ENCODE results near the gene ANAPC13. TPM values are rescaled to one million over a fixed set of nuclear protein-coding genes. Genes with fewer than 3 reads are reported as not detected.

Gene ANAPC13
- total RNA-seq, 1 donor from 2014 or later, result 53.0 TPM

GRCh38 chr3:134457376-134458074 lies 28.3 kb downstream of the ANAPC13 start:
- DNase-seq (ENCODE audit: low read depth in 2 of 2), result no peak

- DNase-seq (ENCODE audit: low read depth in 2 of 2), result peak in 1 of 2 donors; percentile 36
Observed at GRCh38 chr3:134453631-134454030, 32.2 kb downstream of the ANAPC13 start.

GRCh38 chr3:134449951-134450350 lies 35.8 kb downstream of the ANAPC13 start:
- no peak for DNase-seq (ENCODE audit: low read depth in 2 of 2)

DNA sequence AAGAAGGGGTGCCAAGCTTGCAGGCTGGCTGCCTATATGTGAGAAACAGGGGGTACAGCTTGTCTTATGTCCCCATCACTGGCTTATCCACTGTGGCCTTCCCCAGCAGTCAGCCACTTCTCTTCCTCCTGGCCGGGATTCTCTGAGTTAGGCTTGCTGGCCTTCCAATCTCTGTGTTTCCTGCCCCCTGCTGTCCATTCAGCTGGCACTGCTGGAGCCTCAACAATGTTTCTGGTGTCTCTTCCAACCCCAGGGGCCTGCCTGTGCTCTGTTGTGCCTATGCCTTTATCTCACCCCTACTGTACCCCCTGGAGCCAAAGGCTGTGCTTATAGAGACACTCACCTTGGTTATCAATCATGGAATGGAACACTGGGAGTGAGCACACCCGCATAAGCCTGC lies 36.5 kb downstream of the ANAPC13 start:
- peak; percentile 56 to 78 for DNase-seq (ENCODE audit: low read depth in 2 of 2)

- DNase-seq (ENCODE audit: low read depth in 2 of 2), result no peak
Observed at GRCh38 chr3:134448664-134449063, 37.1 kb downstream of the ANAPC13 start.

- DNase-seq (ENCODE audit: low read depth in 2 of 2), result no peak
Observed at GRCh38 chr3:134447351-134447750, 38.4 kb downstream of the ANAPC13 start.

GRCh38 chr3:134446800-134447199 lies 39.0 kb downstream of the ANAPC13 start:
- DNase-seq (ENCODE audit: low read depth in 2 of 2), result peak in 1 of 2 donors; percentile 55

DNA sequence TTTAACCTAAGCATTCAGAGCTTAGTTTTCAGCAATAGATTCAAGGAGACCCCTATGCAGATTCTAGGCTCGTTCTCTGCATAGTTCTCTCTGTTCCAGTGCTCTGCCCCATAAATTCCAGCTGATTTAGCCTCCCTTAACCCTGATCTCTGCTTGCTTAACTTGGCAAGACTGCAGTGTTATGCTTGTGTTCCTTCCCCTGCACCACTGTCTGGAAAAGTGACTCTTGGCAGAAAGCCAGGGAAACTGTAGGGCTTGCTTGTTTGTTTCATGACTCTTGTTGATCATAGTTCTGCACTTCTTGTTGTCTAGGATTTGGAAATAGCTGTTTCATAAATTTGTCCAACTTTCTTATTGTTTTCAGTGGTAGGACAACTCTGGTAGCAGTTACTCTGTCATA lies 40.1 kb downstream of the ANAPC13 start:
- peak; percentile 71 to 84 for DNase-seq (ENCODE audit: low read depth in 2 of 2)

GRCh38 chr3:134445095-134445494 lies 40.7 kb downstream of the ANAPC13 start:
- no peak for DNase-seq (ENCODE audit: low read depth in 2 of 2)

GRCh38 chr3:134441821-134442220 lies 44.0 kb downstream of the ANAPC13 start:
- DNase-seq (ENCODE audit: low read depth in 2 of 2), result no peak

- no peak for DNase-seq (ENCODE audit: low read depth in 2 of 2)
Observed at GRCh38 chr3:134441321-134441720, 44.5 kb downstream of the ANAPC13 start.

DNA sequence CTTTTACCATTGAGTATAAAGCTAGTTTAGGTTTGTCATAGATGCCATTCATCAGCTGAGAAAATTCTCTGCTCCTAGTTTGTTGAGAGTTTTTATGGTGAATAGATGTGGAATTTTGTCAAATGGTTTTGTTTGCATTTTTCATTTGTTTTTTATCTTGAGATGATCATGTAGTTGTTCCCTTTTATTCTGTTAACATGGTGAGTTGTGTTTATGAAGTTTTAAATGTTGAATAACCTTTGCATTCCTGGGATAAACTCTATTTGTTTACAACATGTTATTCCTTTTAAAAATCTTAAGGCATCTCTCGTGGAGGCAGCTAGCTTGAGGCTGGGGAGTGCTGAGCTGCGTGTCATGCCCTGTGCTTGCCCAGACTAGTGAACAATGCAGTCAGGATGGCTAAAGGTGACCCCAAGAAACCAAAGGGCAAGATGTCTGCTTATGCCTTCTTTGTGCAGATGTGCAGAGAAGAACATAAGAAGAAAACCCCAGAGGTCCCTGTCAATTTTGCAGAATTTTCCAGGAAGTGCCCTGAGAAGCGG lies 48.5 kb downstream of the ANAPC13 start:
- no peak for DNase-seq (ENCODE audit: low read depth in 2 of 2)

DNA sequence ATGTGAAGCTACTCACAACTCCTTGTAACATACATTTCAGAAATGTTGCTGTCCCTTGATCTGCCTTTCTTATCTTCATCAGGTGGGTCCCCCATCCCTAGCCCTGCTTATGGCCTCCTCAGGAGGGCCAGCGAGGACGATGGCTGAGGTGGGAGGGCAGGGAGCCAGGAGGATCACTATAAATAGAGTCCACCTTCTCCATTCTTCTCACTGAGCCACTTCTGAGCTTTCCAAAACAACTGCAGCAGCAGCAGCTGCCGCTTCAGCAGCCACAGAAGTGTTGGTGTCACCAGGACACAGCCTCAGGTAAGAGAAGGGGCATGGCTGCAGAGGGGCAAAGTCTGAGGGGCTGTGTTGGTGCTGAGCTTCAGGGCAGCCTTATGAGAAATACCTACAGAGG lies 53.5 kb downstream of the ANAPC13 start:
- DNase-seq (ENCODE audit: low read depth in 2 of 2), result no peak

- DNase-seq (ENCODE audit: low read depth in 2 of 2), result no peak
Observed at GRCh38 chr3:134430950-134431445, 54.8 kb downstream of the ANAPC13 start.

- DNase-seq (ENCODE audit: low read depth in 2 of 2), result no peak
Observed at GRCh38 chr3:134430174-134430573, 55.6 kb downstream of the ANAPC13 start.

DNA sequence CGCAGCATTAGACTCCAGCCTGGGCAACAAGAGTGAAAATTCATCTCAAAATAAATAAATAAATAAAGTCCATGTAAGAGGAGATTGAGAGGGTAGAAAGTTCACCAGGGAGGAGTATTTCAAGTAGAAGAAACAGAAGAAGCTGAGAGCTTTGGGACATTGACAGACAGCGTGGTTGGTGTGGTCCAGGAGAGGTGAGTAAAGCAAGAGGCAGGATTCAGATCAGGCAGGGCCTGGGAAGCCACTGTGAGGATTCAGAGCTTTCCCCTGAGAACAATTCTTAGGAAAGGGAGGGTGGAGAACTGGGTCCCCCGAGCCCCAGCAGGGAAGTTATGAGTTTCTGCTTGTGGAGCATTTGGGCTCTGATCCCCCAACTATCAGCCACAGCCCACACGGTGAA lies 57.4 kb downstream of the ANAPC13 start:
- no peak for DNase-seq (ENCODE audit: low read depth in 2 of 2)

Other genes with a start within 250 kb of the ANAPC13 start
- gene RYK, start 235.1 kb downstream of the ANAPC13 start, total RNA-seq, result 61.5 and 99.6 TPM in 2 replicates
- gene AMOTL2, start 111.5 kb downstream of the ANAPC13 start, total RNA-seq, result 45.8 and 98.2 TPM in 2 replicates
- 13.1 and 15.7 TPM in 2 replicates for gene CEP63, start 72 bp upstream of the ANAPC13 start, total RNA-seq
- not detected in 2 replicates for gene KY, start 165.0 kb upstream of the ANAPC13 start, total RNA-seq